OCI-LY1 (cell line): ENCODE measurements around the gene CSMD2.

Experiments used
- H2AFZ ChIP-seq: fragments of 200-600 bp; sonication (generic), shearing (Covaris generic); 2 replicates; pipeline ENCODE4 v1.6.0; 2014; ENCODE audit warnings: antibody characterized with exemption, mild to moderate bottlenecking, low read length
- H3F3A ChIP-seq: fragments of 200-600 bp; sonication (generic), shearing (Covaris generic); 2 replicates; pipeline ENCODE4 v1.6.0; 2014; ENCODE audit warnings: mild to moderate bottlenecking, antibody characterized with exemption, low read length, moderate library complexity; ENCODE audit not compliant: insufficient read depth
- H3K27ac ChIP-seq: fragments of 200-600 bp; sonication (generic); 2 replicates; pipeline ENCODE4 v1.5.1; 2014; ENCODE audit warnings: low read length, mixed run types, mild to moderate bottlenecking, low read depth; ENCODE audit not compliant: poor library complexity, severe bottlenecking
- H3K27me3 ChIP-seq: fragments of 200-600 bp; sonication (generic); 2 replicates; pipeline ENCODE4 v1.6.0; 2014; ENCODE audit warnings: antibody characterized with exemption, mild to moderate bottlenecking, low read length, moderate library complexity; ENCODE audit not compliant: insufficient read depth
- H3K36me3 ChIP-seq: fragments of 200-600 bp; sonication (generic); 2 replicates; pipeline ENCODE4 v1.6.1; 2014; ENCODE audit warnings: mild to moderate bottlenecking, antibody characterized with exemption, low read length, moderate library complexity, mixed read lengths; ENCODE audit not compliant: insufficient read depth
- H3K4me1 ChIP-seq: fragments of 200-600 bp; sonication (generic); 2 replicates; pipeline ENCODE4 v1.5.1; 2014; ENCODE audit warnings: mild to moderate bottlenecking, low read length, moderate library complexity; ENCODE audit not compliant: insufficient read depth, severe bottlenecking
- H3K4me2 ChIP-seq: fragments of 200-600 bp; sonication (generic), shearing (Covaris generic); 2 replicates; pipeline ENCODE4 v1.6.1; 2014; ENCODE audit warnings: low read length
- H3K4me3 ChIP-seq: fragments of 200-600 bp; sonication (generic); 2 replicates; pipeline ENCODE4 v1.5.1; 2014; ENCODE audit warnings: low read length, low read depth, mild to moderate bottlenecking, mixed read lengths; ENCODE audit not compliant: poor library complexity, severe bottlenecking
- H3K79me2 ChIP-seq: fragments of 200-600 bp; shearing (Covaris generic); 2 replicates; pipeline ENCODE4 v1.6.1; 2016; ENCODE audit warnings: mixed run types, low read length, mixed read lengths; ENCODE audit not compliant: insufficient read depth
- H3K9ac ChIP-seq: fragments of 200-600 bp; sonication (generic), shearing (Covaris generic); 2 replicates; pipeline ENCODE4 v1.6.1; 2014; ENCODE audit warnings: mild to moderate bottlenecking, low read length, mixed read lengths
- H3K9me2 ChIP-seq: fragments of 200-600 bp; sonication (generic), shearing (Covaris generic); 2 replicates; pipeline ENCODE4 v1.6.1; 2014; ENCODE audit warnings: low read depth, mild to moderate bottlenecking, low read length, mixed read lengths
- H3K9me3 ChIP-seq: fragments of 200-600 bp; shearing (Covaris generic); 2 replicates; pipeline ENCODE4 v1.6.1; 2014; ENCODE audit warnings: low read length, mixed read lengths
- H4K20me1 ChIP-seq: fragments of 200-600 bp; sonication (generic), shearing (Covaris generic); 2 replicates; pipeline ENCODE4 v1.6.0; 2016; ENCODE audit warnings: mild to moderate bottlenecking, low read length; ENCODE audit not compliant: insufficient read depth
- CTCF ChIP-seq: fragments of 200-600 bp; sonication (generic), shearing (Covaris generic); IDR thresholded peaks from 2 replicates; pipeline ENCODE4 v1.5.1; 2017; ENCODE audit warnings: mild to moderate bottlenecking, antibody characterized with exemption, low read length, moderate library complexity, mixed read lengths
- EZH2 ChIP-seq: fragments of 200-600 bp; sonication (generic), shearing (Covaris generic); IDR thresholded peaks from 2 replicates; pipeline ENCODE4 v1.8.0; 2017; ENCODE audit warnings: borderline replicate concordance, mixed run types, mild to moderate bottlenecking, antibody characterized with exemption, low read length, moderate library complexity, mixed read lengths

CSMD2 gene

GRCh38 chr1:33716976-33717688 is 447.9 kb downstream of the CSMD2 start:
- H3K4me1 ChIP-seq: no peaks in the 10 kb centered on the region
- H3K27ac ChIP-seq: no peak overlapping the region
- H3K4me2 ChIP-seq: no peak overlapping the region
- no peaks in the 10 kb centered on the region for H3F3A ChIP-seq
- no peak overlapping the region for H3K4me3 ChIP-seq
- H3K9me3 ChIP-seq: no peaks in the 10 kb centered on the region
- no peak for TF ChIP-seq EZH2
- no peak for TF ChIP-seq CTCF
- no peaks in the 10 kb centered on the region for H4K20me1 ChIP-seq
- no peak overlapping the region for H3K9ac ChIP-seq
- no peaks in the 10 kb centered on the region for H3K27me3 ChIP-seq
- no peak overlapping the region for H2AFZ ChIP-seq
- no peaks in the 10 kb centered on the region for H3K9me2 ChIP-seq
- no peaks in the 10 kb centered on the region for H3K36me3 ChIP-seq
- H3K79me2 ChIP-seq: no peaks in the 10 kb centered on the region

- H3K79me2 ChIP-seq: no peaks in the 10 kb centered on the region
- no peak overlapping the region for H2AFZ ChIP-seq
- no peaks in the 10 kb centered on the region for H3K36me3 ChIP-seq
- H3K27ac ChIP-seq: no peak overlapping the region
- TF ChIP-seq CTCF (no peak), EZH2 (no peak)
- H3K9ac ChIP-seq: no peak overlapping the region
- no peaks in the 10 kb centered on the region for H3K4me1 ChIP-seq
- no peaks in the 10 kb centered on the region for H3K9me2 ChIP-seq
- no peaks in the 10 kb centered on the region for H3F3A ChIP-seq
- no peaks in the 10 kb centered on the region for H3K27me3 ChIP-seq
- no peaks in the 10 kb centered on the region for H4K20me1 ChIP-seq
- no peak overlapping the region for H3K4me2 ChIP-seq
- H3K9me3 ChIP-seq: no peaks in the 10 kb centered on the region
- H3K4me3 ChIP-seq: no peak overlapping the region
Measured at GRCh38 chr1:33715195-33715811, 449.7 kb downstream of the CSMD2 start.

- H3K9me3 ChIP-seq: no peaks in the 10 kb centered on the region
- TF ChIP-seq EZH2 (no peak), CTCF (no peak)
- H3K27me3 ChIP-seq: no peaks in the 10 kb centered on the region
- H3K36me3 ChIP-seq: no peaks in the 10 kb centered on the region
- H3F3A ChIP-seq: no peaks in the 10 kb centered on the region
- H3K4me2 ChIP-seq: no peak overlapping the region
- no peaks in the 10 kb centered on the region for H3K4me1 ChIP-seq
- H3K9me2 ChIP-seq: no peaks in the 10 kb centered on the region
- no peaks in the 10 kb centered on the region for H3K79me2 ChIP-seq
- H3K27ac ChIP-seq: no peak overlapping the region
- no peak overlapping the region for H3K4me3 ChIP-seq
- H3K9ac ChIP-seq: no peak overlapping the region
- H4K20me1 ChIP-seq: no peaks in the 10 kb centered on the region
- no peak overlapping the region for H2AFZ ChIP-seq
Measured at GRCh38 chr1:33714421-33714820, 450.6 kb downstream of the CSMD2 start.
